Amniotic stem cell (primary cell): ENCODE data around the gene EVC2.
A peak's percentile ranks its signal among the peaks of the same experiment; 100 is the strongest.

ENCODE experiments used
- DNase-seq: peaks from one replicate; lab custom pipeline; 2025; lab: John Stamatoyannopoulos, UW

EVC2 gene

GRCh38 chr4:5708449-5709206 is at the start of gene EVC2:
Gene EVC2 (minus strand): TSS chr4:5708559. CDS start chr4:5708513, 46 bp downstream.
- no peak for DNase-seq

GRCh38 chr4:5757954-5758353 is 49.6 kb upstream of the EVC2 start:
- no peak for DNase-seq

- no peak for DNase-seq
Measured at GRCh38 chr4:5757536-5757935, 49.2 kb upstream of the EVC2 start.

- DNase-seq = no peak
Measured at GRCh38 chr4:5757091-5757490, 48.7 kb upstream of the EVC2 start.

- DNase-seq = no peak
Measured at GRCh38 chr4:5756271-5756670, 47.9 kb upstream of the EVC2 start.

- DNase-seq = no peak
Measured at GRCh38 chr4:5755679-5756078, 47.3 kb upstream of the EVC2 start.

GRCh38 chr4:5755161-5755560 is 46.8 kb upstream of the EVC2 start:
- no peak for DNase-seq

- no peak for DNase-seq
Measured at GRCh38 chr4:5754529-5754881, 46.1 kb upstream of the EVC2 start.

GRCh38 chr4:5753766-5754528 is 45.6 kb upstream of the EVC2 start:
- peak; percentile 62 for DNase-seq

- no peak for DNase-seq
Measured at GRCh38 chr4:5753366-5753765, 45.0 kb upstream of the EVC2 start.

- no peak for DNase-seq
Measured at GRCh38 chr4:5752376-5753184, 44.2 kb upstream of the EVC2 start.

GRCh38 chr4:5751666-5752375 is 43.5 kb upstream of the EVC2 start:
- DNase-seq = no peak

GRCh38 chr4:5750946-5751665 is 42.7 kb upstream of the EVC2 start:
- DNase-seq = no peak

- DNase-seq = no peak
Measured at GRCh38 chr4:5750052-5750945, 41.9 kb upstream of the EVC2 start.

GRCh38 chr4:5749568-5749967 is 41.2 kb upstream of the EVC2 start:
- no peak for DNase-seq

GRCh38 chr4:5747738-5748375 is 39.5 kb upstream of the EVC2 start:
- DNase-seq = peak; percentile 99

- DNase-seq = peak; percentile 28
Measured at GRCh38 chr4:5746829-5747737, 38.7 kb upstream of the EVC2 start.

GRCh38 chr4:5746250-5746649 is 37.9 kb upstream of the EVC2 start:
- no peak for DNase-seq

GRCh38 chr4:5742968-5743367 is 34.6 kb upstream of the EVC2 start:
- no peak for DNase-seq
